Tibial artery (tissue), 4 donors: ENCODE data around the gene FGD4.
A peak's percentile ranks its signal among the peaks of the same experiment; 100 is the strongest.

Source experiments
- DNase-seq, 2 donors: peaks; one replicate each; pipeline ENCODE4 v3.0.0-alpha.2; 2019
- H3K27ac ChIP-seq, 2 donors: fragments of 200-600 bp; sonication (generic) in 1 of 2; 1 replicate in 1 of 2; 2 replicates in 1 of 2; pipeline ENCODE4 v1.5.1; 2018 to 2019; ENCODE audit warnings: mild to moderate bottlenecking in 1 of 2
- H3K27me3 ChIP-seq, 2 donors: fragments of 200-600 bp; sonication (generic) in 1 of 2; one replicate each; pipeline versions ENCODE4 v1.5.1 to v1.6.0; 2016 to 2019
- H3K36me3 ChIP-seq, 3 donors: fragments of 200-600 bp; sonication (generic) in 2 of 3; one replicate each; pipeline ENCODE4 v1.5.1; 2016 to 2019; ENCODE audit warnings: mild to moderate bottlenecking in 2 of 3
- H3K4me1 ChIP-seq, 4 donors: fragments of 200-600 bp; sonication (generic) in 2 of 4; 1 replicate in 3 of 4; 2 replicates in 1 of 4; pipeline ENCODE4 v1.5.1; 2016 to 2019
- H3K4me3 ChIP-seq, 2 donors: fragments of 200-600 bp; sonication (generic) in 1 of 2; 1 replicate in 1 of 2; 2 replicates in 1 of 2; pipeline ENCODE4 v1.5.1; 2018 to 2019; ENCODE audit warnings: mild to moderate bottlenecking in 2 of 2
- H3K9me3 ChIP-seq, 3 donors: fragments of 200-600 bp; sonication (generic) in 1 of 3; one replicate each; pipeline ENCODE4 v1.5.1; 2016 to 2019
- intact Hi-C: fragments of 100-400 bp; cut with DNase I; formaldehyde crosslinking; loops from one replicate; pipeline ENCODE4 v1.15.0; 2023; ENCODE audit warnings: low total_unique reads
- TF ChIP-seq, protein P1 (sequence below), 2 experiments: fragments of 200-600 bp in 1 of 2; fragments of 450-650 bp in 1 of 2; IDR thresholded peaks; one replicate each; pipeline ENCODE4 v1.5.1; 2017 to 2019; ENCODE audit warnings: antibody characterized with exemption in 2 of 2, mild to moderate bottlenecking in 1 of 2, moderate library complexity in 1 of 2

The FGD4 gene

DNA sequence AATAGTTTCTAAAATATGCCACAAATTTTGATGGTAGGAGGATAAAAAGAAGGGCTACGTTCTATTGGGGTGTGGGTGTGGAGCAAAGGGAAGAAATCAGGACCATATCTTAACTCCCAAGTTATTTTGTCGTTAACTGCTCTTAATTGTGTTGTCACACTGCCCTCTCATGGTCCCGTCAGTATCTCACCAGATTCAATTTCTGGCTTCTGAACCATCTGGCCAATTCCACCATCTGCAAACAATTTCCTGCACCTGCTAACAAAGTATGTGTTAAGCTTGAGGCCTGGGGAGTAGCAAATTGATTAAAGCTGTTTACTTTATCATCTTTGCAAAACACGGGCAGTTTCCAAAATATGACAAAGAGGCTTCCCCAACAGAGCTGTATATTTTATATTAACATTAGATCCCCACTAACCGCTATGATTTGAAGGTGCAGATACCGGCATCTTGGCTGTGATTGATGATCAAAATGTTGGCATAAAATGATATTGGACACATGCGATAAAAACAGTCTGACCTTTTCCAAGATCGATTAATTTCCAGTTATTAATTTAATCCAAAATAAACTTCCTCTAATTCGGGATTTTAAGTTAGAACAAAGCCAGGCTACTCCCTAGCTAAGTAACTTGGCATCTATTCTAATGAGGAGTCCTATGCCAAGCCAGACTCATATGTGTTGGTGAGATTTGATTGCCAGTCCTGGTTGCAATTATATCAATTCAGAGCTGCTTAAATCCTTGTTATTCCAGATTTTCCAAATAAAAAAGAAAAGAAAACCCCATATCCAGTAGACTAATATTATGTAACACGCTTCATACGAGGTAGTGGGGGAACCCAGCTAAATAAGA, 272.8 kb downstream of the FGD4 start:
- H3K27me3 ChIP-seq, result no peaks in the 10 kb centered on the region
- H3K9me3 ChIP-seq, result no peaks in the 10 kb centered on the region
- DNase-seq, result peak in 1 of 2 donors; percentile 4
- intact Hi-C loops, result loop anchor here (2.0 to 10.0 kb wide), 2 partner anchors 307 to 567 kb away; partner anchors contain the start of gene BICD1
- H3K4me1 ChIP-seq, result no peaks in the 10 kb centered on the region
- no peak overlapping the region for H3K27ac ChIP-seq
- TF ChIP-seq, protein P1, sequence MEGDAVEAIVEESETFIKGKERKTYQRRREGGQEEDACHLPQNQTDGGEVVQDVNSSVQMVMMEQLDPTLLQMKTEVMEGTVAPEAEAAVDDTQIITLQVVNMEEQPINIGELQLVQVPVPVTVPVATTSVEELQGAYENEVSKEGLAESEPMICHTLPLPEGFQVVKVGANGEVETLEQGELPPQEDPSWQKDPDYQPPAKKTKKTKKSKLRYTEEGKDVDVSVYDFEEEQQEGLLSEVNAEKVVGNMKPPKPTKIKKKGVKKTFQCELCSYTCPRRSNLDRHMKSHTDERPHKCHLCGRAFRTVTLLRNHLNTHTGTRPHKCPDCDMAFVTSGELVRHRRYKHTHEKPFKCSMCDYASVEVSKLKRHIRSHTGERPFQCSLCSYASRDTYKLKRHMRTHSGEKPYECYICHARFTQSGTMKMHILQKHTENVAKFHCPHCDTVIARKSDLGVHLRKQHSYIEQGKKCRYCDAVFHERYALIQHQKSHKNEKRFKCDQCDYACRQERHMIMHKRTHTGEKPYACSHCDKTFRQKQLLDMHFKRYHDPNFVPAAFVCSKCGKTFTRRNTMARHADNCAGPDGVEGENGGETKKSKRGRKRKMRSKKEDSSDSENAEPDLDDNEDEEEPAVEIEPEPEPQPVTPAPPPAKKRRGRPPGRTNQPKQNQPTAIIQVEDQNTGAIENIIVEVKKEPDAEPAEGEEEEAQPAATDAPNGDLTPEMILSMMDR (IDR thresholded peaks at IDR 0.05), result peak; percentile 41 to 51
- H3K36me3 ChIP-seq, result no peaks in the 10 kb centered on the region
- no peak overlapping the region for H3K4me3 ChIP-seq

- H3K27ac ChIP-seq, result peak within 1 kb of the TSS; percentile 92 to 94
- intact Hi-C loops, result loop anchor here (10.0 kb wide), 1 partner anchor 575 kb away; the partner anchor contains the start of gene BICD1
These were observed 279.9 kb downstream of the FGD4 start, which contains the start of gene DNM1L for GRCh38 chr12:32679091-32679919. Gene DNM1L, plus strand, starts transcription at chr12:32679301. Its CDS starts 63 bp downstream, at chr12:32679364.

GRCh38 chr12:32679920-32680237, 280.5 kb downstream of the FGD4 start:
- H3K27ac ChIP-seq, result peak overlapping the region; percentile 92 to 94
- H3K4me1 ChIP-seq, result peaks cover 0 to 26% (median 8%) of the 10 kb centered on the region in 4 donors
- H3K4me3 ChIP-seq, result peak overlapping the region; percentile 73 to 83
- H3K36me3 ChIP-seq, result no peaks in the 10 kb centered on the region
- intact Hi-C loops, result loop anchor here (10.0 kb wide), 1 partner anchor 575 kb away; the partner anchor contains the start of gene BICD1
- DNase-seq, result no peak
- H3K27me3 ChIP-seq, result no peaks in the 10 kb centered on the region
- TF ChIP-seq, protein P1 (IDR thresholded peaks at IDR 0.05), result no peak
- no peaks in the 10 kb centered on the region for H3K9me3 ChIP-seq

More at GRCh38 chr12:32679091-32679919, 279.9 kb downstream of the FGD4 start, which contains the start of gene DNM1L:
- peaks cover 0 to 26% (median 8%) of the 10 kb centered on the region in 4 donors for H3K4me1 ChIP-seq
- H3K27me3 ChIP-seq, result no peaks in the 10 kb centered on the region
- H3K36me3 ChIP-seq, result no peaks in the 10 kb centered on the region
- peak within 1 kb of the TSS; percentile 73 to 83 for H3K4me3 ChIP-seq
- no peaks in the 10 kb centered on the region for H3K9me3 ChIP-seq
- peak; percentile 92 to 97 for DNase-seq
- TF ChIP-seq, protein P1 (IDR thresholded peaks at IDR 0.05), result peak in 1 of 2 experiments; percentile 20

DNA sequence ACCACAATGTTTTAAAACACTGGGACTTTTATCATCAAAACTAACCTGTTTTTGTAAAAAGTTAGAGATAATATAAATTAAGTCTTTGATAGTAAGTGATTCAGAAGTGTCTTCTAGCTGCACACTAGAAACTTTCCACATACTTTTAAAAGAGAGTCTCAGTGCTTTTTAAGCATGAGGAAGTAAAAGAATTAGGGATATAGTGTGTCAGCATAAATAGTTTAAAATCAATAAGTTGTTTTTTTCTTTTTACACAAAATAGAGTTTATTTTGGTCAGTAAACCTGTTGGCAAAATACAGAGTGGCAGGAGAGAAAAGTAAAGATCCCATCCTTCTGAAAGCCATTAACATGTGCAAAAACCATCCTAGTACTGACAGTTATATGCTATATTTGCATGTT, 281.4 kb downstream of the FGD4 start:
- H3K4me1 ChIP-seq, result peaks cover 0 to 26% (median 8%) of the 10 kb centered on the region in 4 donors
- H3K4me3 ChIP-seq, result peak overlapping the region; percentile 73 to 83
- peak overlapping the region; percentile 92 to 94 for H3K27ac ChIP-seq
- DNase-seq, result no peak
- H3K27me3 ChIP-seq, result no peaks in the 10 kb centered on the region
- H3K36me3 ChIP-seq, result peaks cover 0 to 4% (median 0%) of the 10 kb centered on the region in 3 donors
- TF ChIP-seq, protein P1 (IDR thresholded peaks at IDR 0.05), result no peak
- H3K9me3 ChIP-seq, result no peaks in the 10 kb centered on the region
- intact Hi-C loops, result no loop called here

GRCh38 chr12:32681272-32681671, 281.9 kb downstream of the FGD4 start:
- H3K27me3 ChIP-seq, result no peaks in the 10 kb centered on the region
- H3K4me3 ChIP-seq, result no peak overlapping the region
- H3K36me3 ChIP-seq, result peaks cover 0 to 4% (median 0%) of the 10 kb centered on the region in 3 donors
- intact Hi-C loops, result no loop called here
- H3K4me1 ChIP-seq, result peaks cover 0 to 26% (median 8%) of the 10 kb centered on the region in 4 donors
- TF ChIP-seq, protein P1 (IDR thresholded peaks at IDR 0.05), result no peak
- DNase-seq, result no peak
- H3K9me3 ChIP-seq, result no peaks in the 10 kb centered on the region
- peak overlapping the region; percentile 92 to 94 for H3K27ac ChIP-seq
